Naive B cell (primary cell): ENCODE data around the gene RNASEH1. TPM values are rescaled to one million over a fixed set of nuclear protein-coding genes. Genes with fewer than 3 reads are reported as not detected.
A peak's percentile ranks its signal among the peaks of the same experiment; 100 is the strongest.
"Not testable (repeated sequence)": the region's sequence is repeated elsewhere in the genome, so short reads cannot be mapped to it uniquely, and the experiment has no call there.

Experiments used
- ATAC-seq, 2 donors: fragments of 150-1000 bp; cut with Tn5 transposase; 2 replicates each; pipeline ENCODE4 v1.10.0; 2021; ENCODE audit warnings: low read depth in 2 of 2, mild to moderate bottlenecking in 2 of 2, moderate library complexity in 2 of 2
- DNase-seq: peaks from one replicate; pipeline ENCODE4 v3.0.0; 2022
- H3K27ac Mint-ChIP-seq, 6 donors: one replicate each; pipeline ENCODE4 v1.8.0; 2020 to 2022; ENCODE audit warnings: mild to moderate bottlenecking in 6 of 6, mixed read lengths in 6 of 6, moderate library complexity in 5 of 6, inconsistent platforms in 2 of 6
- H3K27me3 Mint-ChIP-seq, 3 donors: one replicate each; pipeline ENCODE4 v1.8.0; 2021 to 2022; ENCODE audit warnings: mixed read lengths in 3 of 3, mild to moderate bottlenecking in 1 of 3
- H3K36me3 Mint-ChIP-seq, 2 donors: one replicate each; pipeline ENCODE4 v1.8.0; 2020 to 2022; ENCODE audit warnings: mixed read lengths in 2 of 2, inconsistent platforms in 1 of 2, mild to moderate bottlenecking in 1 of 2
- H3K4me1 Mint-ChIP-seq, 3 donors: one replicate each; pipeline ENCODE4 v1.8.0; 2020 to 2022; ENCODE audit warnings: mixed read lengths in 3 of 3, inconsistent platforms in 1 of 3, mild to moderate bottlenecking in 1 of 3, moderate library complexity in 1 of 3
- H3K4me3 Mint-ChIP-seq, 8 donors: one replicate each; pipeline ENCODE4 v1.8.0; 2020 to 2022; ENCODE audit warnings: mild to moderate bottlenecking in 8 of 8, mixed read lengths in 8 of 8, moderate library complexity in 8 of 8, inconsistent platforms in 2 of 8
- H3K9me3 Mint-ChIP-seq, 7 donors: one replicate each; pipeline ENCODE4 v1.8.0; 2020 to 2022; ENCODE audit warnings: mixed read lengths in 7 of 7, mild to moderate bottlenecking in 5 of 7, inconsistent platforms in 2 of 7, moderate library complexity in 1 of 7
- polyA plus RNA-seq, 6 donors: library from polyadenylated mRNA; unstranded; fragments of 300-500 nt; fragmentation: Illumina TruSeq; gene quantifications; one replicate each; pipeline ENCODE4 v1.2.3, GENCODE V29; 2021; ENCODE audit warnings: low read depth in 6 of 6

RNASEH1 gene
- polyA plus RNA-seq, 6 donors from 2014 or later: 31.4 to 38.8 (median 36.2) TPM

- H3K27me3 Mint-ChIP-seq: no peaks in the 10 kb centered on the region
- peaks cover 23 to 45% (median 27%) of the 10 kb centered on the region in 3 donors for H3K4me1 Mint-ChIP-seq
- peak; percentile 62 for ATAC-seq
- peak within 1 kb of the TSS; percentile 72 to 96 (median 88) for H3K27ac Mint-ChIP-seq
- peaks cover 0 to 9% (median 4%) of the 10 kb centered on the region in 7 donors for H3K9me3 Mint-ChIP-seq
- H3K36me3 Mint-ChIP-seq: peaks cover 0 to 5% of the 10 kb centered on the region in 2 donors
- H3K4me3 Mint-ChIP-seq: peak within 1 kb of the TSS; percentile 80 to 95 (median 92)
- DNase-seq: peak; percentile 77
Observed at GRCh38 chr2:3519255-3520205, 38.6 kb downstream of the RNASEH1 start, which contains the start of gene ADI1. TSS of gene ADI1 (minus strand) at chr2:3519531. CDS start at chr2:3519487, 44 bp downstream.

- ATAC-seq (peak; percentile 70 to 75), DNase-seq (peak; percentile 99)
- Mint-ChIP-seq H3K4me1 (peaks cover 32 to 50% (median 36%) of the 10 kb centered on the region in 3 donors), H3K27me3 (no peaks in the 10 kb centered on the region), H3K4me3 (peak overlapping the region; percentile 80 to 95 (median 92)), H3K27ac (peak overlapping the region; percentile 72 to 96 (median 87)), H3K36me3 (peaks cover 5 to 11% of the 10 kb centered on the region in 2 donors), H3K9me3 (peaks cover 0 to 10% (median 4%) of the 10 kb centered on the region in 7 donors)
Observed at GRCh38 chr2:3518496-3519254, 39.5 kb downstream of the RNASEH1 start.

- H3K36me3 Mint-ChIP-seq: peaks cover 12 to 18% of the 10 kb centered on the region in 2 donors
- peaks cover 34 to 52% (median 40%) of the 10 kb centered on the region in 3 donors for H3K4me1 Mint-ChIP-seq
- H3K27ac Mint-ChIP-seq: peak overlapping the region in 4 of 6 donors; percentile 72 to 95 (median 85)
- ATAC-seq: no peak
- H3K4me3 Mint-ChIP-seq: peak overlapping the region; percentile 80 to 95 (median 92)
- peaks cover 0 to 10% (median 4%) of the 10 kb centered on the region in 7 donors for H3K9me3 Mint-ChIP-seq
- DNase-seq: no peak
- H3K27me3 Mint-ChIP-seq: no peaks in the 10 kb centered on the region
Observed at GRCh38 chr2:3517948-3518495, 40.1 kb downstream of the RNASEH1 start.

GRCh38 chr2:3516831-3517230, 41.3 kb downstream of the RNASEH1 start:
- DNase-seq: no peak
- H3K4me1 Mint-ChIP-seq: peaks cover 32 to 43% (median 37%) of the 10 kb centered on the region in 3 donors
- H3K9me3 Mint-ChIP-seq: peaks cover 1 to 10% (median 4%) of the 10 kb centered on the region in 7 donors
- H3K27me3 Mint-ChIP-seq: no peaks in the 10 kb centered on the region
- H3K4me3 Mint-ChIP-seq: peak overlapping the region in 4 of 8 donors; percentile 5 to 93 (median 32)
- ATAC-seq: no peak
- peaks cover 21 to 22% of the 10 kb centered on the region in 2 donors for H3K36me3 Mint-ChIP-seq
- H3K27ac Mint-ChIP-seq: no peak overlapping the region

- Mint-ChIP-seq H3K4me1 (peaks cover 20 to 34% (median 23%) of the 10 kb centered on the region in 3 donors), H3K36me3 (peaks cover 33 to 34% of the 10 kb centered on the region in 2 donors), H3K27ac (peak overlapping the region in 2 of 6 donors; percentile 19 to 20), H3K9me3 (peaks cover 2 to 10% (median 7%) of the 10 kb centered on the region in 7 donors), H3K4me3 (peak overlapping the region in 2 of 8 donors; percentile 47 to 65)
- not testable (repeated sequence) for DNase-seq, ATAC-seq, H3K27me3 Mint-ChIP-seq
Observed at GRCh38 chr2:3515438-3515837, 42.7 kb downstream of the RNASEH1 start.

GRCh38 chr2:3513026-3513810, 44.9 kb downstream of the RNASEH1 start:
- Mint-ChIP-seq H3K27ac (peak overlapping the region in 3 of 6 donors; percentile 13 to 33 (median 20)), H3K9me3 (peaks cover 2 to 14% (median 10%) of the 10 kb centered on the region in 7 donors), H3K4me3 (no peak overlapping the region), H3K4me1 (peaks cover 12 to 29% (median 14%) of the 10 kb centered on the region in 3 donors), H3K36me3 (peaks cover 37 to 40% of the 10 kb centered on the region in 2 donors), H3K27me3 (no peaks in the 10 kb centered on the region)
- no peak for ATAC-seq
- DNase-seq: no peak

- Mint-ChIP-seq H3K27me3 (no peaks in the 10 kb centered on the region), H3K27ac (peak overlapping the region in 1 of 6 donors; percentile 79), H3K4me3 (no peak overlapping the region), H3K36me3 (peaks cover 46 to 50% of the 10 kb centered on the region in 2 donors), H3K4me1 (peaks cover 12 to 19% (median 14%) of the 10 kb centered on the region in 3 donors), H3K9me3 (peaks cover 2 to 17% (median 11%) of the 10 kb centered on the region in 7 donors)
- DNase-seq: no peak
- no peak for ATAC-seq
Observed at GRCh38 chr2:3512086-3512485, 46.0 kb downstream of the RNASEH1 start.

- no peaks in the 10 kb centered on the region for H3K27me3 Mint-ChIP-seq
- H3K27ac Mint-ChIP-seq: no peak overlapping the region
- H3K36me3 Mint-ChIP-seq: peaks cover 34 to 38% of the 10 kb centered on the region in 2 donors
Observed at GRCh38 chr2:3505771-3506170, 52.4 kb downstream of the RNASEH1 start.

GRCh38 chr2:3504741-3505140, 53.4 kb downstream of the RNASEH1 start:
- DNase-seq (no peak), ATAC-seq (no peak)
- H3K36me3 Mint-ChIP-seq: peaks cover 34 to 36% of the 10 kb centered on the region in 2 donors
- no peaks in the 10 kb centered on the region for H3K27me3 Mint-ChIP-seq
- peaks cover 0 to 3% (median 0%) of the 10 kb centered on the region in 3 donors for H3K4me1 Mint-ChIP-seq
- peak overlapping the region in 1 of 6 donors; percentile 40 for H3K27ac Mint-ChIP-seq
- H3K4me3 Mint-ChIP-seq: no peak overlapping the region
- H3K9me3 Mint-ChIP-seq: peaks cover 0 to 7% (median 5%) of the 10 kb centered on the region in 7 donors

More at GRCh38 chr2:3505771-3506170, 52.4 kb downstream of the RNASEH1 start:
- Mint-ChIP-seq H3K4me1 (peaks cover 0 to 4% (median 0%) of the 10 kb centered on the region in 3 donors), H3K9me3 (peaks cover 0 to 7% (median 5%) of the 10 kb centered on the region in 7 donors), H3K4me3 (no peak overlapping the region)
- ATAC-seq (no peak), DNase-seq (no peak)

GRCh38 chr2:3503483-3503882, 54.6 kb downstream of the RNASEH1 start:
- Mint-ChIP-seq H3K9me3 (peaks cover 0 to 7% (median 3%) of the 10 kb centered on the region in 7 donors), H3K27me3 (no peaks in the 10 kb centered on the region), H3K27ac (peak overlapping the region in 1 of 6 donors; percentile 49), H3K4me1 (peaks cover 0 to under 1% (median 0%) of the 10 kb centered on the region in 3 donors), H3K4me3 (no peak overlapping the region), H3K36me3 (peaks cover 35 to 43% of the 10 kb centered on the region in 2 donors)
- ATAC-seq: no peak
- DNase-seq: no peak

- peak overlapping the region in 1 of 6 donors; percentile 49 for H3K27ac Mint-ChIP-seq
- peaks cover 37 to 45% of the 10 kb centered on the region in 2 donors for H3K36me3 Mint-ChIP-seq
- no peaks in the 10 kb centered on the region for H3K27me3 Mint-ChIP-seq
- no peaks in the 10 kb centered on the region for H3K4me1 Mint-ChIP-seq
- no peak overlapping the region for H3K4me3 Mint-ChIP-seq
- DNase-seq (no peak), ATAC-seq (no peak)
- H3K9me3 Mint-ChIP-seq: peaks cover 0 to 7% (median 2%) of the 10 kb centered on the region in 7 donors
Observed at GRCh38 chr2:3503046-3503445, 55.1 kb downstream of the RNASEH1 start.

GRCh38 chr2:3500326-3500899, 57.7 kb downstream of the RNASEH1 start:
- Mint-ChIP-seq H3K9me3 (peaks cover 0 to 3% (median 0%) of the 10 kb centered on the region in 7 donors), H3K27me3 (no peaks in the 10 kb centered on the region), H3K4me3 (no peak overlapping the region), H3K4me1 (no peaks in the 10 kb centered on the region), H3K27ac (no peak overlapping the region), H3K36me3 (peaks cover 27 to 40% of the 10 kb centered on the region in 2 donors)
- DNase-seq: no peak
- ATAC-seq: no peak
